ENCODE data around the gene MBP.
"Not testable (repeated sequence)": the region's sequence is repeated elsewhere in the genome, so short reads cannot be mapped to it uniquely, and the experiment has no call there.

The MBP gene

DNA sequence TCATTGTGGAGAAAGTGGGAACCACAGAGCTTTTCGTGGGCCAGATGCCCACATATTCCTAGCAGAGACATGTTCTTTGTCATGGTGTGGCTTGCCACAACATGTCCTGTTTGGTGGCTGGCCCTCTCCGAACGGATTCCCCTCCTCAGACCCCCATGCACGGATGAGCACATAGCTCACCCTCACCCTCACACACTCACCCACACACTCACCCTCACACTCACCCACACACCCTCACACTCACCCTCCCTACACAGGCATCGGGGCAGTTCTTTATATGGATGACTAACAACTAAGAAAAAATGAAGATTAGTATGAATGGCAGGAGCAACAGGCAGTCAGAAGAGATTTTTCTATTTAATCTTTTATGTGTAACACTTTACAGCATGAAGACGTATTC lies 160.3 kb downstream of the MBP start:
- Histone ChIP-seq H3K9me3 (no peaks in the 10 kb centered on the region), H3K27me3 (no peaks in the 10 kb centered on the region), H3K4me1 (ENCODE audit: control insufficient read depth in 1 of 2, insufficient read depth in 1 of 2, low read depth in 1 of 2, low read length in 1 of 2) (no peaks in the 10 kb centered on the region), H3K36me3 (peaks cover 5% of the 10 kb centered on the region), H3K27ac (no peak overlapping the region), H3K4me3 (ENCODE audit: low read depth in 1 of 2, low read length in 1 of 2) (no peak overlapping the region)
- TF ChIP-seq, protein P1, sequence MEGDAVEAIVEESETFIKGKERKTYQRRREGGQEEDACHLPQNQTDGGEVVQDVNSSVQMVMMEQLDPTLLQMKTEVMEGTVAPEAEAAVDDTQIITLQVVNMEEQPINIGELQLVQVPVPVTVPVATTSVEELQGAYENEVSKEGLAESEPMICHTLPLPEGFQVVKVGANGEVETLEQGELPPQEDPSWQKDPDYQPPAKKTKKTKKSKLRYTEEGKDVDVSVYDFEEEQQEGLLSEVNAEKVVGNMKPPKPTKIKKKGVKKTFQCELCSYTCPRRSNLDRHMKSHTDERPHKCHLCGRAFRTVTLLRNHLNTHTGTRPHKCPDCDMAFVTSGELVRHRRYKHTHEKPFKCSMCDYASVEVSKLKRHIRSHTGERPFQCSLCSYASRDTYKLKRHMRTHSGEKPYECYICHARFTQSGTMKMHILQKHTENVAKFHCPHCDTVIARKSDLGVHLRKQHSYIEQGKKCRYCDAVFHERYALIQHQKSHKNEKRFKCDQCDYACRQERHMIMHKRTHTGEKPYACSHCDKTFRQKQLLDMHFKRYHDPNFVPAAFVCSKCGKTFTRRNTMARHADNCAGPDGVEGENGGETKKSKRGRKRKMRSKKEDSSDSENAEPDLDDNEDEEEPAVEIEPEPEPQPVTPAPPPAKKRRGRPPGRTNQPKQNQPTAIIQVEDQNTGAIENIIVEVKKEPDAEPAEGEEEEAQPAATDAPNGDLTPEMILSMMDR (IDR thresholded peaks at IDR 0.05) = no peak

DNA sequence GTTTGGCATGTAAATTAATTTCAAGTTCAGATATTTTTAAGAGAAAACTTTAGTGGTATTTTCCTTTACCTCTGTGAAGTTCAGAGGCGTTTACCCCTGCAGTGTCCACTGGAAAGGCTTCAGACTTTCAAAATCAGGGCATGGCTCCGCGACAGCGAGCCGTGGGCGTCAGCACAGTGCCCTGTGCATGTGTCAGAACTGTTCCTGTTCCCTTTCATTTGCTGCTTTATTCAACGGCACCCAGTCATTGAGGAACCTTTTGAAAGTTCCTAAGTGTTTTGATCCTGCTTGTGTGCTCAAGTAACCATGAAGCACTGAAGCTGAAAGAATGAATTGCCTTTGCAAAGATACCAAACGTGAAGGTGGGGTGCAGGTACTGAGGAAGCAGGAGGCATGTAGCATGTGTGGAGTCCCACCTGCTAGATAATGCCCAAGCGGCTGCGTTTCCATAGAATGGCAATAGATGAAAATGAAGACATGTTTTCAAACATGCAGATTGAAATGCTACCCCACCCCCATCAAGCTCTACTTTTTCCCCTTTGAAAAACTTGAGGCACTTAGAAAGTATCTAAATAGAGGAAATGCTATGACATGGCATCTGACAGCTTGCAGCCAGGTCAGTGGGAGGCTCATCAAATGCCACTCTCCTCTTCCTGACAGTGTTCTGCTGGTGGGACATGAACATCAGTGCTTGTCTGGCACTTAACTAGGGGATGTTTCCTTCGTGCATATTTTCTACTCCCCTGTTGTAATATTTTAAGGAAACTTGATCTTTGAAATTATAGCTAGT lies 161.6 kb downstream of the MBP start:
- TF ChIP-seq, protein P1 (IDR thresholded peaks at IDR 0.05) = no peak
- Histone ChIP-seq H3K27me3 (no peaks in the 10 kb centered on the region), H3K9me3 (no peaks in the 10 kb centered on the region), H3K36me3 (peaks cover 8% of the 10 kb centered on the region), H3K4me3 (ENCODE audit: low read depth in 1 of 2, low read length in 1 of 2) (no peak overlapping the region), H3K4me1 (ENCODE audit: control insufficient read depth in 1 of 2, insufficient read depth in 1 of 2, low read depth in 1 of 2, low read length in 1 of 2) (no peaks in the 10 kb centered on the region), H3K27ac (no peak overlapping the region)

DNA sequence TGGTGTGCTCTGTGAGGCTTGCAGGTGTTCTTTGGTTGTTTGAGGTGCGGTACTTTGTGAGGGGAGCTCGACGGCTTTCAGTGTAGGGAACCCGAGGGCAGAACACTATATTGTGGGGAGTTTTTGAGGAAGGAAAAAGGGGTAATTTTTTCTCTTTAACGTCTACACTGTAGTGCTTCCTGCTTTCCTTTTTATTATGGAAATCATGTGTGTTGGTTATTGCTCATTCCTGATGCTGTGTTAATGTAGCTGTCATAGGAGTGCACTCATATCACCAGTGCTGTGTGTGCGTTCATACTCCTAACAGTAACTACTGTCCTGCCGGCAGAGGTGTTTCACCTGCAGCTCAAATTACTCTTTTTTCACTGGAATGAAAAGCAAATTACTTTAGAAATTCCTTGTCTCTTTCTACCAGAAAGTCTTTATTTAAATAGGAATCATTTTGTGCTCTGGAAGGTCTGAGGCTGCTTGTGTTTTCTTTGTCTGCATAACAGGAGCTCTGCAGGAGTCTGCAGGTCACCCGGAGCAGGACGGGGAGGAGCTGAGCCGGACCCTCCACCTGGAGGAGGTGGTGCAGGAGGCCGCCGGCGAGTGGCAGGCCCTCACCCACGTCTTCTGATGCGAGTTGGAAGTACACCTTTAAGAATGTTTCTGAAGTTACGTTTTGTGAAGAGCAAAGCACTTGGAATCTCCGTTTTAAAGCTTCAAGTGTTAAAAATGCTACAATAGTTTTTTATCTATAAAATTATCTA lies 164.7 kb downstream of the MBP start:
- no peaks in the 10 kb centered on the region for H3K27me3 ChIP-seq
- no peaks in the 10 kb centered on the region for H3K4me1 ChIP-seq (ENCODE audit: control insufficient read depth in 1 of 2, insufficient read depth in 1 of 2, low read depth in 1 of 2, low read length in 1 of 2)
- TF ChIP-seq, protein P1 (IDR thresholded peaks at IDR 0.05) = no peak
- no peaks in the 10 kb centered on the region for H3K9me3 ChIP-seq
- H3K4me3 ChIP-seq (ENCODE audit: low read depth in 1 of 2, low read length in 1 of 2) = no peak overlapping the region
- peaks cover 3% of the 10 kb centered on the region for H3K36me3 ChIP-seq
- H3K27ac ChIP-seq = no peak overlapping the region

DNA sequence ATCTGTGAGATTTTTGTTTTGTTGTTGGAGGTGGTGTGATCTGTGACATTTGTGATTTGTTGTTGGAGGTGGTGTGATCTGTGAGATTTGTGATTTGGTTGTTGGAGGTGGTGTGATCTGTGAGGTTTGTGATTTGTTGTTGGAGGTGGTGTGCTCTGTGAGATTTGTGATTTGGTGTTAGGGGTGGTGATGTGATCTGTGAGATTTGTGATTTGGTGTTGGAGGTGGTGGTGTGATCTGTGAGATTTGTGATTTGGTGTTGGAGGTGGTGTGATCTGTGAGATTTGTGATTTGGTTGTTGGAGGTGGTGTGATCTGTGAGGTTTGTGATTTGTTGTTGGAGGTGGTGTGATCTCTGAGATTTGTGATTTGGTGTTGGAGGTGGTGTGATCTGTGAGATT lies 165.3 kb downstream of the MBP start:
- not testable (repeated sequence) for H3K27ac ChIP-seq; H3K27me3 ChIP-seq; H3K4me1 ChIP-seq (ENCODE audit: control insufficient read depth in 1 of 2, insufficient read depth in 1 of 2, low read depth in 1 of 2, low read length in 1 of 2); H3K9me3 ChIP-seq; H3K4me3 ChIP-seq (ENCODE audit: low read depth in 1 of 2, low read length in 1 of 2); H3K36me3 ChIP-seq

DNA sequence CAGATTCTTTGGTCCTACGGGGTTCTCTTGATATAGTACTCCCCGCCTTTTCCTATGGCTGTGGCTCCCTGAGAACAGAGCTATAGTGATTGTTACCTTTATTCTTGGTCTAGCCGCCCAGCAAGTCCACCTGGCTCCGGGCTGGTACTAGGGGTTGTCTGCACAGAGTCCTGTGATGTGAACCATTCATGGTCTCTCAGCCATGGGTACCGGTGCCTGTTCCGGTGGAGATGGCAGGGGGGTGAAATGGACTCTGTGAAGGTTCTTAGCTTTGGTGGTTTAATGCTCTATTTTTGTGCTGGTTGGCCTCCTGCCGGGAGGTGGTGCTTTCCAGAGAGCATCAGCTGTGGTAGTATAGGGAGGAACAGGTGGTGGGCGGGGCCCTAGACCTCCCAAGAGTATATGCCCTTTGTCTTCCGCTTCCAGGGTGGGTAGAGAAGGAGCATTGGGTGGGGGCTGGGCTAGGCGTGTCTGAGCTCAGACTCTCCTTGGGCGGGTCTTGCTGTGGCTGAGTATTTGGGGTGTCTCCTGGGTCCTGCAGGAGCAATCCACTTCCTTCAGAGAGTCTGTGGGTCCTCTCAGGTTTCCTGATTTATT lies 166.9 kb downstream of the MBP start:
- not testable (repeated sequence) for H3K9me3 ChIP-seq; H3K4me1 ChIP-seq (ENCODE audit: control insufficient read depth in 1 of 2, insufficient read depth in 1 of 2, low read depth in 1 of 2, low read length in 1 of 2); H3K27ac ChIP-seq; H3K27me3 ChIP-seq; H3K4me3 ChIP-seq (ENCODE audit: low read depth in 1 of 2, low read length in 1 of 2)
- peaks cover 12% of the 10 kb centered on the region for H3K36me3 ChIP-seq

DNA sequence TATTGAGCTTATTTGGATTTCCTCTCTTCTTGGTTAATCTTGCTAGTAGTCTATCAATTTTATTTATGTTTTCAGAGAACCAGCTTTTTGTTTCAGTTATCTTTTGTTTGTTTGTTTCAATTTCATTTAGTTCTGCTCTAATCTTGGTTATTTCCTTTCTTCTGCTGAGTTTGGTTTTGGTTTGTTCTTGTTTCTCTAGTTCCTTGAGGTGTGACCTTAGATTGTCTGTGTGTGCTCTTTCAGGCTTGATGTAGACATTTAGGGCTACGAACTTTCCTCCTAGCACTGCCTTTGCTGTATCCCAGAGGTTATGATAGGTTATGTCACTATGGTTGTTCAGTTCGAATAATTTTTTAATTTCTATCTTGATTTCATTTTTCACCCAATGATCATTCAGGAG lies 168.6 kb downstream of the MBP start:
- Histone ChIP-seq H3K27ac (no peak overlapping the region), H3K27me3 (no peaks in the 10 kb centered on the region), H3K36me3 (peaks cover 28% of the 10 kb centered on the region), H3K4me3 (ENCODE audit: low read depth in 1 of 2, low read length in 1 of 2) (no peak overlapping the region), H3K4me1 (ENCODE audit: control insufficient read depth in 1 of 2, insufficient read depth in 1 of 2, low read depth in 1 of 2, low read length in 1 of 2) (no peaks in the 10 kb centered on the region), H3K9me3 (no peaks in the 10 kb centered on the region)
- TF ChIP-seq, protein P1 (IDR thresholded peaks at IDR 0.05) = no peak

Data from neutrophil (primary cell).